GM19463 (cell line): ENCODE results near the gene CNPY1.

Experiments used
- ATAC-seq: cut with Tn5 transposase; IDR thresholded peaks from one replicate; pipeline ENCODE4 v1.9.1; 2021; ENCODE audit warnings: mild to moderate bottlenecking, moderate library complexity; ENCODE audit not compliant: unreplicated experiment

Gene CNPY1

DNA sequence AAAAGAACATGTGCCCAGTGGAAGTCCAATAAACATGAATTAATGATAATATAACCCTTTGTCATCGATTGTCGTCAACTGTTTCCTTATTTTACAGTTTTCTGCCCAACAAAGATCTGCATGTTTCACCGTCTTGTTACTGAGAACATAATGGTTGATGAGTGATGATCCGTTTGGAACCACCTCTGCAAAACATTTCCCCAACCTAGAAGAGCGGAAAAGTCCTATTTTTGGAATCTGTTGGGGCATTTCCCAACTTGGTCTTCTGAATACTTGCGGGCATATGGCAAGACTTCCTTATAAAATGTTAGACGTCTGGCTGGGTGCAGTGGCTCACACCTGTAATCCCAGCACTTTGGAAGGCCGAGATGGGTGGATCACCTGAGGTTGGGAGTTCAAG is 32.1 kb downstream of the CNPY1 start:
- no peak for ATAC-seq

DNA sequence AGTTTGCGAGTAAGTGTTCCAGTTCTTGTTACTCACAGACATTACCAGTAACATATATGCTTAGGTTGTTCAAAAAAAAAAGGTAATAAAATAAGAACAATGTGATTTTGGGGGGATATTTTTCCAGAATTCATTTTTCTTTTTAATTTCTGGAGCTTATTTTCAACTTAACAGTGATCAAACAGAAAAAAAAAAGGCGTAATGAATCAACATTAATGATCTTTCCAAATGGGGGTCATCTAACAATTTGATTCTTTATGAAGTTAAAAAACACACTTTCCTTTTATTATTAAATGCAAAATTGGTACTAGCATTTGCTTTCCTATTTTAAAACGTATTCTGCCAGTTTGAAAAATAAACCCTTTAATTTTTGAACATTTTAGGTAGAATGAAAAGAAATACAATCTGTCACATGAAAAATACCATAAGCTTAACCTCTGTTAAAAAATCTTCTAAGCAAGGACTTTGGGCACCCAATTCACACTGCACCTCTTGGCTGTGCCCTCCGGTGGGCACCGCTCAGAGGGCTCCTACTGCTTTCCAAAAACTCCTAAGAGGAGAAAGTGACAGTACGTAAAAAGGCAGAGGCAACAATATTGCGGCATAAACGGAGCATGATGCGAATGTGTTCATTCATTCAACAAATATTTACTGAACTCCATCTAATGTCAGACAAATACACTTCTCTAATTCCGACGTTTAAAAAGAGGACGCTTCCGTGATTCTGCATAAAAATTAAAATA is 32.6 kb downstream of the CNPY1 start:
- ATAC-seq = no peak

DNA sequence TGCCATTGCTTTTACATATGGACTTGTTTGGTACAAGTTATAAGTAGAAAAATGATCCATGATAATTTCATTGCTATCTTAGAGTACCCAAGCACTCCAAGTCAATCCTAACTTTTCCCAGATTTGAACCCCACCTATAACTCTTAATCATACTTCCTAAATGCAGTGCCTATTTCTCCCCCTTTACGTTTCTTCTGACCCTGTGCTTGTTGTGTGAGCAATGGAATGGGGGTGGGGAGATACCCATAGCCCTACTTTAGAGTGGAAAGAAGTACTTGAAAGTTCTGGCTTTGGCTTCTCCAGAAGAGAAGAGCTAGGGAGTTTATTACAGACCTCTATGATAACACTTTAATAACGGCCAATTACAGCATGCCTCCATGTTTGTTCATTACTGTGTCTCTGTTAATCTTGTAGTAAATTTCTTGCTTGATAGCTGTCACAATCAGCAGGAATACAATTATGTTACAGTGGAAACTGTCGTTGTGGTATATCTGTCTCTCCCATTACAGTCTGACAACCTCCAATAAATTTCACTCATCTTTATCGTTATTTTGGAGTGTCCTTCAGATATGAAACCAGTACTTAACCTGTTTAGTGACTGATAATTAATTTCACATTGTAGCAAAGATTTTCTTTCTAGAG is 34.0 kb downstream of the CNPY1 start:
- no peak for ATAC-seq

DNA sequence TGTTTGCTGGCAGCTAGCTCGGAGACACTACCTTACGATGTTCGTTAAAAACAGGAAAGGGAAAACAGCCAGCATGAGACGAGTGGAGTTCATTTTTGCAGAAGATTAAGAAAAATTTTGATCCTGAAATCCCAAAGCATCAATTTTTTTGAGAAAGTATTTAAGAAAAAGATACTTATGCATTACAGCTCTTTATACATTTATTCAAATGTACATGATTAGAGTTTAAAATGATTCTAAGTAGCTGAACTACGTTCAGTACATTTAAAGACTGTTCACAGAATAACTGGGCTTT is 34.7 kb downstream of the CNPY1 start:
- no peak for ATAC-seq

DNA sequence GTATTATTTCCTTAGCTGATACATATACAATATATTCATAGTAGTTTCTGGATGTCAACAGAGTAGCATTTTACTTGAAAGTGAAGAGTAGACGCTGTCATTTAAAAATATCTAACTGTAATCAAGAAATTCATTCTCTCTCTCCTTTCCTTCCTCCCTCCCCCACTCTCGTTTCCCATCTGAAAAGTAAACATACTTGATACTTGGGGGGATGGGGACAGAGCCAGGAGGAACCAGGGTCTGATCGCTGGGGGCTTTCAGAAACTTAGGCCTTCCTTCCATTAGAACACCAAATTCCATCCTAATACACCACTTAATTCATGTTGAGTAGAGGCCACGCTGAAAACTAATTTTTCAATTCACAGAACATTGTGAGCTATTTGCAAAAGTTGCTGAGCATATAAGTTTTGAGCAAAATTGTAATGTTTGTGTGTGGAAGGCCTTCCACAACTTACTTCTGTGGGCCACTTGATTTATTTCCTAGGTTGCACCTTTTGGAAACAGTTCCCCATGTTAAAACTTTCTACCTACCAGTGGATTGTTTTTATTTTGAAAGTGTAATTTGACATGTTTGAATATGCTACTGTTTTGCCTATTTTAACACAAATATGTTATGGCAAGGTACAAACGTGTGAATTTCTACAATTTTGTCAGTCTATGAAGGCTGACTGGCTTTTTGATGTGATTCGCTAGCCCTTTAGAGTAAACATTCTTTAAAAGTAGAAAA is 35.2 kb downstream of the CNPY1 start:
- ATAC-seq = no peak

DNA sequence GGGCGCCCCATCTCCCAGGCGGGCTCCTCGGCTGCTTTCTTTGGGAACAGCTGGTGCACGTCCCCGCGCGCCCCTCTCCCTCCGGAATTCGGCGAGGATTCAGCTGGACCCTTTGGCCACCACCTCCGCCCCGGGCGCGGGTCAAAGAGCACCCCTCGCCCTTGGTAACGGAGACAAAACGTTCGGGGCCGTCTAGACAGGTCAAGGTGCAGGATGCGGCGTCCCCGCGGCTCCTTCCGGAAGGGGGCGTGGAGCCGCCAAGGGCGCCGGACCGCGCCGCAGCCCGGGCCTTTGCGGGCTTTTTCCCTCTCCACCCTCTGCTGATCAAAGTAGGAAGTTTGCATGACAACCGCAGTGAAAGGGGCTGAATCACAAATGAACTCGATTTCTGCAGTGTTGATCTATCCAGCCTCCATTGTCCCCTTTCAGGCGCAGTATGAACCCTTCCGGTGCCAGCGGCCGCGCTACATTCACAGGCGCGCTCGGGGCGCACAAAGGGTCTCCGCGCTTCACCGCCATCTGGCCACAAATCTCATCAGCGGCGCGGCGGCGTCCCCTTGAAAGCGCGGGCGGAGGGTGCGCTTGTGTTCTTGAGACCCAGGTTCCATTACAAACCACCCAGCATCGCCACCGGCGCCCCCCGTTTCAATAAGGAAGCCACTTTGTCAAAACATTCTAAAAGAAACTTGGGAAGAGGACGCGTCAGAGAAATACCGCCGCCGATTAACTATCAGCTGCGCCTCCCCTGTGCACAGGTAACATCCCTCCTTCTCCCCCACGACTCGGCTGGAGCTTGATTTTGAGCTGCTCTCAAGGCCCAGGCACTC is 36.4 kb downstream of the CNPY1 start:
- no peak for ATAC-seq

DNA sequence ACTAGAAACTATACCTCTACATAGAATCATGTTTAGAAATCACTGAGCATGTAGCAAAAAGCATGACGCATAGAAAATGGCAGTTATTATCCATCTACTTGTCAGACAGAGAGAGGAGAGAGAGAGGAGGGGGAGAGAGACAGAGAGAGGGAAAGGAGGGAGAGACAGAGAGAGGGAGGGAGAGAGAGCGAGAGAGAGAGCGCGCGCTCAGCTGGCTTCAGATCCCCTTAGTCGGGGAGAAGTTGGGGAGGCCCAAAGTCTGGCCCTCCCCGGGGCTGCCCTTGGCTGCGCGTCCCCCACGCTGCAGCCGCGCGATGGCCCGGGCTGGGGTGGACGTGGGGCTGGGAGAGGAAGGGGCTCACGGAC is 37.0 kb downstream of the CNPY1 start:
- no peak for ATAC-seq

DNA sequence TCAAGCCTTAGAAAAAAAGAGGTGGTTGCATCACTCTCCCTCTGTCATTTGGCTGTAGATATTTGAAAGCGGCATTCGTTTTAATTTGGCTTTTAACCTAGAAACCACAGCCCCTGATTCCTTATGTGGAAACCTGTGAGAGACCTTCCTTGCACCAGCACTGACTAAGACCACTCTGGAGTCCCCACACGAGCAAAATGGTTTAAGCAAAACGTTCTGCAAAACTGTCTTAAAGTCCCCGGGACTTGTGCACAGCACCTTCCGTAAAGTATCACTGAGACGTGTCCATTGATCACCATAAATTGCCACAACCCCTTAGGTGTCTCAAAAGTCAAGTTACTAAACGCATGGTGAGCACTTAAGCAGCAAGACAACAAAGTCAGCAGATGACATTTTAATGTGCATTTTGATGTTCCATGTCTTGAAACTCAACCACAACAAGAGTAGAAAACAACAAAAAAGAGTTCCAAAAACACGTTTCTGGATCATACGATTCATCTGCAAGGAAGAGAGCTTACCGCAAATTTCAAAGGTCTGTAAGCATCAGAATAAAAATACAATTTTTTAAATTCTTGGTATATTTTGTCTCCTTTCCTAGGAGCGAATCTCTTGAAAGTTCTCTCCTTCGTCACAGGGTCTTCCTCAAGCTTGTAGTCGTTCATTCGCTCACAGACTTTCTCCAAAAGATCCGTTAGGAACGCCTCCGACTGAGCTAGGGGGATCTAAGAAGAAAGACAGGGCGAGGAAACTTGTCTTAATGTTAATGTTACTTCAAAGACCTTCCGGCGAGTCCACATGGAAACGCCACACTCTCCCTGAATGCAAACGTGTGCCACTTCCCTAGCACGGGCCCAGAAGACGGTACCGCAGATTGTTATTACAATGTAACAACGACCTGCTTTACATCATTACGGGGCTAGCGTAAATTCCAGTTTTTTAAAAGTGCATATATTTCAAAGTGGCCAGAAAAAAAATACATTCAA is 37.7 kb downstream of the CNPY1 start:
- no peak for ATAC-seq

DNA sequence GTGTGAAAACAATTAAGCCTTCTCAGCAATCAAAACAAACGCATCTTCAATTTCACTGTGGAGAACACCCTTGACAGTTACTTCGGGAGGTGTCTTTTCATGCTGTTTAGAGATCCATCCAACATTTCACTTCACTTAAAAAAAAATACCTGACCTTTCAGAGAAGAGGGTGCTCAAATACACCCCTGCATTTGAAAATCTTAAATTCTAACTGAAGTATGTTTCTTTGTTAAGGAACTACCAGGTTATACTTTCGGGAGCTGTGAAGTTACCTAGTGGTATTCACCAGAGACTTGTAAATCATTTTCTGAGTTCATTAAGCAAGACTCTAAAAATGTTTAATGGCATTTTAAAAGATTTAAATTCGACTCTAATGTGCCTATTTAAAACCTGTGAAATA is 38.8 kb downstream of the CNPY1 start:
- no peak for ATAC-seq

DNA sequence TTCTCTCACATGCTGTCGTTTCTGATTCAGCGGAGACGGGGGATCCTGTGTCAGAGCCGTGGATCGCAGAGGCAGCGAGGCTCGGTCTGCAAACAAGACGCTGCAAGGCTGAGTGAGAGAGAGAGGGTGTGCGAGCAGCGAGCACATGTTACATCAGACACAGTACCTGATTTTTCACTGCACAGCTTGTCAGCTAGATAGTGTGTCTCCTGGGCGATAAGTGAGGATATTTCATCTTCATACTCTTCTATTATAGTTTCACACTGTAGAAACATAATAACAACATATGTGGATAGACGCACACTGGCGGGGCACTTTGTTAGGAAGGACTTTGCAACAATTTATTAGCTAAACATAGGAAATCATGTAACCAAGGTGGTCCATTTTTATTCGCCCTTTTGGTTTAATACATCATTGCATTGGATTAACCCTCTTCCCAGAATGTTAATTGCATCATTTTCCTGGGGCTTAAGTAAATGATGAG is 39.5 kb downstream of the CNPY1 start:
- ATAC-seq = no peak

DNA sequence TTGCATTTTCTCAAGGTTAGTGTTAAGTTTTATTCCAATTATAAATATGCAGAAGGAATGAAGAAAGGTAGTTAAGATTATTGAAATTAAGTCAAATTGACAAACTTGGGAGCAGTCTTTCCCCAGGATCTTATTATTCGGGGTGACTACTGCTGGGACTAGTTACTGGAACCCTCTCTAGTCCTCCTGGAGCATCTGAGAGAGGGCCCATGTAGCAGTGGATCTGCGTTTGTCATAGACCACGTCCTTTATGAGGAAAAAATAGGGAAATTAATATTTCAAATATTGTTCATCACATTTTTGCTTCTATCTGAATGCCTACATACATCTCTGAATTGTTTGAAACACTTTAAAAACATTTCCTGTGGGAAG is 41.0 kb downstream of the CNPY1 start:
- no peak for ATAC-seq

DNA sequence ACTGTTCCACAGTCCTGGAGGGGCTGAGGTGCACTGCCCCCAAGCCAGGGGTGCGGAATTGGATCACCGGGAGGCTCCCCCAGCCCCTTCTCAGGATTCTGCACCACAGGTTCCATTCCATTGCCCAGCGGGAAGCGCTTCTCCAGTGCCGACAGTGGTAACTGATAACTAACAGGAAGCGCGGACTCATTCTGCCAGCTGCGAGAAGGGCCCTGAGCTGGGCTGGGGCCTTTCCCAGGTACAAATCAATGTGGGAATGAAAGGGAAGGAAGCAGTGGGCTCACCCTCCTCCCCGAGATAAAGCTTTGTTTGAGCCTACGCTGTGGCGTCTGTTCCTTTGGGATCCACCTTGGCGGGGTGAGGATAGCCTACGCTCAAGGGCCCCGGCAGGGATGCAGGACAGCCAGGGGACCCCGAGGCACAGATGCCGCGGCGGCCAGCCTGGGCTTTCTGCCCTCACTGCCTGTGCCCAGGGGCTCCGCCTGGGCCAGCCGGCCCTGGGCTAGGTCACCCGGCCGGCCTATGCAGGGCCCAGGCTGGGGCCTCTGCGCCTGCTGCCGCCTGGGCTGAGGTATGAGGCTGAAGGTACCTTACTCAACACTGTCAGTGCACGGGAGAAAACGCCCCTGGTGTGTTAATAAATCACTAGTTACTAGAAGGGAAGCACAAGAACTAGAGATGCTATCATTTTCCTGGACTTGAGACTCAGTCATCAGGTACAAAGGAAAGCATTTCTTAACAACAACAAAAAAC is 49.0 kb downstream of the CNPY1 start:
- ATAC-seq = no peak

DNA sequence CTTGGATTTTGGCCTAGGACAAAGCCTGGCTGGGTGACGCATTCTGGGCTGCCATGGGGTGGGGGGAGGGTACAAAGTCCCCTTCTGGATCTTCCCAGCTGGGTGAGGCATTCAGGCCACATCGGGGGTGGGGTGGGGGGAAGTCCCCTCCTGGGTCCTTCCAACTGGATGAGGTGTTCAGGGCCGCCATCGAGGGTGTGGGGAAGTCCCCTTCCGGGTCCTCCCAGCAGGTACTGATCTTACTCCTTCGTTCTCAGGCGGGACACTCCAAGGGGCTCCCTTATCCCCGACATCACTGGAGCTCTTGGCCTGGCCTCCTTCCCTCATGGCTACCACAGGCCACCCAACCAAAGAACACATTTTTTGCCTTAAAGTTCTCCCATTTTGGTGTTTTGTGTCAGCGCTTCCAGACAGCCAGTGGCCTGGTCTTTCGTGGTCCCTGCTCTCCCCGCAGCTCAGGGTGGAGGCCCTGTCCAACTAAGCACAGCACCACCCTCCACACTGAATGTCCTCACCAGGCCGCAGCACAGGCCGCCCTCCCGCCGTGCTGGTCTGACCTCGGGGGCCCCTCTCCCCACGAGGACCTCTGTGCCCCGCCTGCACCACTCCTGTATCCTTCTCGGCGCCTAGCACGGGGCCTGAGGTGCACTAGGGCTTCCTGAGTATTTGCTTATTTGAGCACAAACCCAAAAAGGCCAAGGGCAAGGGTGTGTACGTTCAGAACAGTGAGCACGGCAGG is 49.9 kb downstream of the CNPY1 start:
- ATAC-seq = no peak

DNA sequence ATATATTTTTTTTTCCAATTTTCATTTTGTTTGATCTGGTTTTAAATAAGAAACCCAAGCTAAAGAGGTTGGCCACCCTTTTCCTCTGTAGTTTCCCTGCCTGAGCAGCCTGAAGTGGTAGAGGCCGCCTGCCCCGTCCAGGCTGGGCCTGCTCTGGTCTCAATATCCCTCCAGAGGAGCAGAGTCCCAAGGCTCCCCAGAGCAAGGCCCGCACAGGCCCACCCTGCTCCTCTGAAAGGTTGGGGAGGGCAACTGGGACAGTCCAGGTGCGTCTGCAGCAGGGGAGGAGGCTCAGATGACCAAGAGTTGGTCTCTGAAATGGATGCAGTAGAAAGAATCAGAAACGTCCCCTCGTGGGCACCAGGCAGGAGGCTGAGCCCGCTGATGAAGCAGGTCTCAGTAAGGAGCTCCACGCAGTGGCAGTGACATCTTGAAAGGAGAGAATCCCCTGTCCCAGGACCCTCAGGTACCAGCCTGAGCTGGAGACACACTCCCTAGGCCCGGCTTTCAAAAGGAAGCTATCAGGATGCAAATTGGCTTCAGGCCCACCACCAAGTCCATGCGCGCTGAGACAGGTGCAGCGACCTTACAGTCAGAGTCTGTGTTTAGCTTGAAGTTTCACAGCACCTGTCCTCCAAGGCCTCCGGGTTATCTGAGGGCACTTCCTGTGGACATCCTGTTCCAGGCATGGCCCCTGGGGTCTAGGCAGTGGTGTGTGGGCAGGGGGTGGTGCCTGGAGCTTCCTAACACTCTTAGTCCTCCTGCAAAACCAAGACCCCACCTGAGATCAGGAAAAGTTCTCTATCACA is 50.7 kb downstream of the CNPY1 start:
- ATAC-seq = no peak

DNA sequence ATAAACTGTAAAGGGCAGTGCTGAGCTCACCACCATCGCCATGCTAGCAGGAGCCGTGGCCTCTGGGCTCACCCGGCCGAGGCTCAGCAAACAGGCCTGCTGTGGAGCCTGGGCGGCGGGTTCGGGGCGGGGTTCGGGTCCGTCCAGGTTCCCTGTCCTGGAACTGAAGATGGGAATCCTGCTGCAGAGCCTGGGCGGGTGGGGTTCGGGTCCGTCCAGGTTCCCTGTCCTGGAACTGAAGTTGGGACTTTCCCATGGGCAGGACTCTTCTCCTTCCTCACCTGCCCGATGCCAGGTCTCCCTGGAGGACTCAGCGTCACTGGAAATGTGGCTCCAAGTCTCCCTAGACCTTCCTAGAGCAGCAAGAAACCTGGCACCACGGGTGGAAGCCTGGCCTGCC is 51.8 kb downstream of the CNPY1 start:
- no peak for ATAC-seq

DNA sequence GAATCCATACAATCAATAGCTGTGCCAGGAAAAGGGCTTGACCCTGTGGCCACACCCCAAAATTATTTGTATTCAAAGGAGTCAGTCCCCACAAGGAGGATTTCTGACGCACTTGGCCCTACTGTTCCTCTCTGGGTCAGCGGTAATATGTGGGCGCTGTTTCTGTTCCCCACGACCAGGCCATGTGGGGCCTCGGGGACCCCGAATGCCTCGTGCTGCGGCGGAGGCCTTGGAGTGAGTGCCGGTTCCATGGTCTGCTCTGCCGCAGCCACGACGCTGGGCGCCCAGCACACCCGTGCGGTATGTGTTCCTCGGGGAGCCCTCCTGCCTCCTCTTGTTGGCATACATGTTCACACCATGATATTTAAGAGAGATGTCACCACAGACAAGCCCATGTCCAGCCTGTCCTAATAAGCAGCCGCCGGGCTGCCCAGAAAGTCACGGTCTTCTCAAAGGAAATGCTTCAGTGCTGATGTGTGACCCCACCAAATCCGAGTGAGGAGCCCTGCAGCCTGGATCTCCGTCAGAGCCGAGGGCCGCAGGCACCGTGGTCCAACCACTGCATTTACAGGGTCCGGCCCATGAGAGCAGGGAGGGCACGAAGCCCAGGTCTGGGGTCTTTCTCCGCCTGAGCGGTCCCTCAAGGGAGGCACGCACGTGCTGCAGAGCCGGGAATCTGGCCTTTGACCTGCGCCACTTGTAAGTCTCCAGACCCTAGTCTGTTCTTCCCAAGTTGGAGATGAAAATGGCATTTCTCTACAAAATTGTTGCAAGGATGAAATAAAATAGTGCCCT is 52.4 kb downstream of the CNPY1 start:
- ATAC-seq = no peak

DNA sequence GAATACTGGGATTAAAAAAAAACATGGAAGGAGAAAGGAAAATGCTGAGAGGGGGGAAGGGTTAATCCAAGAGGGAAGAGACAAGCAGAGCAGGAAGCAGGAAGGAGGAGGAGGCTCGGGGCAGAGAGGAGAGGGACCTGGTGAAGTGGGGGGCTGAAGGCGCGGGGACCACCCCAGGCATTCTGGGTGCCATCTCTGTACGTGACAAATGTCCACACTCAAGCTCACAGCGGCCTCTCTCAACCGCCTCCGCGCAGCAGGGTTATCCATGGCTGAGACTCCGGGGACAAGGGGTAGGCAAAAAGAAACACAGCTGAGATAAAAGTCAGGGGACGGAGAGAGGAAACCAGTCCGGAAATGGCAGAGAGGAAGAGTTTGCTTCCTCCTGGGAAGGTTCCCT is 54.5 kb downstream of the CNPY1 start:
- no peak for ATAC-seq
